HG03460 (cell line): Measurements from ENCODE around the gene NUP210L.

ENCODE experiments used
- ATAC-seq: cut with Tn5 transposase; IDR thresholded peaks from one replicate; pipeline ENCODE4 v1.9.1; 2021; ENCODE audit not compliant: unreplicated experiment

The NUP210L gene

DNA sequence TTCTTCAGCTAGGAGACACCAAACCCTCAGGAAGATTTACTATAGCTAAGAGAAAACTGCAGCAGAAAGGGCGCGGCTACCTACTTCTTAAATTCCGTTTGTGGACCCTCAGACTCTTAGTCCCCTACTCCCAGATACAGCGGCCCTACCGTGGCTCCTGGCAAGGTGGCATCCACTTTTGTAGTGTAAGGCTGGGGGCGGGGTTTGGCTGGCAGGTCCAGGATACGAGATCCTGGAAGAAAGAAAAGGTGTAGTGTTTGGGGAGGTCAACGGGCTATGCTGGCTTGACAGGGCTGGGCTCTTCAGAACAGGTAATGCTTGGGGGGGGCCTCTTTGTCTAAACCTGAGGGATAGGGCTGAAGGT lies 186.9 kb downstream of the NUP210L start:
- ATAC-seq: no peak

DNA sequence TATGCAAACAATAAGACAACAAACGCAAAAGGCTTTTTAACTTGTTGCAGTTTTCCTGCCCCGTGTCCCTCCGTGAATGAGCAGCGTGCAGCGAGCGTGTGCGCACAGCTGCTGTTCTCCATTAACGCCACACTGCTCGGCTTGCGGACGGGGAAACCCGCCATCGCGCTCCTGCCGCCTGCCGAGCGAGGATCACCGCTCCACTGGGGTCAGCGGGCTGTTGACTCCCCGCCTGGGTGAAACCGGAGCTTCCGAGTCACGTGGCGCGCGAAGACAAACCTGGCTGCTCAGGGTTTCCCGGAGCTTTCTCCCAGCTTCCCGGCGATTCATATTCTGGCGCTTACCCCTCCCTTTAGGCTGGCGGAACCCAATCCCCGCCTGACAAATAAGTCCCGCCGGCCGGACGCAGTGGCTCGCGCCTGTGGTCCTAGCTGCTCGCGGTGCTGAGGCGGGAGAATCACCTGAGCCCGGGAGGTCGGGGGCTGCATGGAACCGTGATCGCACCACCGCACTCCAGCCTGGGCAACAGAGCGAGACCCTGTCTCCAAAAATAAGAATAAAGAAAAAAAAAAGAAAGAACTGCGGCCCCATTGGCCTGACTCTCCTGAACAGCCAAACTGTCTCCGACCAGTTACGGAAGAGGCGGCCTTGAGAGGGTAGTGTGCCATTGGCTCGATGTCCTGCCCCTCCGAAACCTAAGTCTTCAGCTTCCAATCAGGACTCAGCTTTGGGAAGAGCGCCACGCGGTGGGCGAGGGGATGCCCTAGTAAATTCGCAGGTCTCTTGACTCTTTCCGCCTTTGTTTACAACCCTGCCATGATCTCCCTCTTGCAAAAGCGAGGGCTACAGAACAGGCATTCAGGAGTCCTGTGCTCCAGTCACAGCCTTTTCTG lies 187.5 kb downstream of the NUP210L start, which contains the start of gene CREB3L4:
Gene CREB3L4, plus strand, starts transcription at position 796 of the 893 bp plus-strand sequence. CDS start 624 bp downstream, outside the sequence.
- peak; percentile 72 for ATAC-seq

DNA sequence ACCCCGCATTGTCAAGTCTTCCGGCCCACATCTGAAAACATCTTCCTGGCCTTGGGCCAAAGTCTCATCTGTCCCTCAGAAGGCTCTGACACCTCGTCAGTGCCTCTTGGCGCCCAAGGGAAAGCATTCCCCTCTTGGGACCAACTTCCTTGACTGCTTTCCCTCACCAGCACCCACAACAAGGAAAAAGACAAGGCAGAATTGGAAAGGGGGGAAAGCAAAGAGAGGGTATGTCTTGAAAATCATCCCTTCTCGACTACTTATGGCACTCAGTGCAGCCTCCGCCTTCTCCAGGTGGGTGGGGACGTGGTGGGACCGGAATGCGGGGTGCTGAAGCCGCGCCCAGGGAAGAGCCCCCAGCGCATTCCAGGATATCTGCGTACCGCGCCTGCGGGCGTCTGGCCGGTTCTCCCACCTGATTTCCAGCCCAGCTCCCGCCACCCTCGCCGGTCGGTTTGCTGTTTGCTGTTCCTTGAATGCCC lies 191.0 kb downstream of the NUP210L start:
- ATAC-seq: no peak

DNA sequence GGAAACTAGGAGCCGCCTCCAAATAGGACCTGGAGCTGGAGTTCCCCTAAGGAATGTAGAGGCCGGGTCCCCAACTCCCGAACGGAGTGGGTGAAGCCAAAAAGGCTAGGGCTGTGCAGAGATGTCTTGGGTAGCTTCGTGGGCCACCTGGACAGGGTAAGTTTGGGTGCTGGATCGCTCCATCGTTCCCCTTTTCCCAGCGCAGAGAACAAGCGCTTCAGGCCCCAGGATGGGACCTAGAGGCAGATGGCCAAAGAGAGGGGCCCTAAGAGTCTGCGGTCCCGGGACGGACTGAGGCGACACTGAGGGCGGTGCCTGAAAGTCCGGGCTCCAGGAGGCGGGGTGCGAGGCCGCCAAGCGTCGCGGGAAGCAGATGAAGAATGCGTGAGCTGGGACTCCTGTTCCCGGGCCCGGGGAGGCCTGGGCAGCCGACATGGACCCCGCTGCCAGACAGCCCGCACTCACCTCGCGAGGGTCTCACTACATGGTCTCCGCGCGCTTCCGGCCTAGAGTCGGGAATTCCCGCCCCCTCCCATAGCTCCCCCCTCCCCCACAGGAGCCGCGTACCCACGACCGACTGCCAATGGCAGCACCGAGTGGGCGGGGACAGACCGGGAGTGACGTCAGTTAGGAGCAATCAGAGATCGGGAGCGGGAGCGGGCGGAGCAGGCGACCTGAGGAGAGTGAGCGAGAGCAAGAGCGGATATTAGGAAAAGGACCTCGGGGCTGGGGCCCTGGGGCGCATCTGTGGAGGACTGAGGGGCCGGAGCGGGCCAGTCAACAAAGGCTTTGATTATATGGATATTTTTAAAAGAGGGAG lies 191.6 kb downstream of the NUP210L start, which contains the start of gene SLC39A1:
Gene SLC39A1, minus strand, starts transcription at position 508 of the 820 bp plus-strand sequence. CDS start 822 bp downstream, outside the sequence.
- ATAC-seq: peak; percentile 51

DNA sequence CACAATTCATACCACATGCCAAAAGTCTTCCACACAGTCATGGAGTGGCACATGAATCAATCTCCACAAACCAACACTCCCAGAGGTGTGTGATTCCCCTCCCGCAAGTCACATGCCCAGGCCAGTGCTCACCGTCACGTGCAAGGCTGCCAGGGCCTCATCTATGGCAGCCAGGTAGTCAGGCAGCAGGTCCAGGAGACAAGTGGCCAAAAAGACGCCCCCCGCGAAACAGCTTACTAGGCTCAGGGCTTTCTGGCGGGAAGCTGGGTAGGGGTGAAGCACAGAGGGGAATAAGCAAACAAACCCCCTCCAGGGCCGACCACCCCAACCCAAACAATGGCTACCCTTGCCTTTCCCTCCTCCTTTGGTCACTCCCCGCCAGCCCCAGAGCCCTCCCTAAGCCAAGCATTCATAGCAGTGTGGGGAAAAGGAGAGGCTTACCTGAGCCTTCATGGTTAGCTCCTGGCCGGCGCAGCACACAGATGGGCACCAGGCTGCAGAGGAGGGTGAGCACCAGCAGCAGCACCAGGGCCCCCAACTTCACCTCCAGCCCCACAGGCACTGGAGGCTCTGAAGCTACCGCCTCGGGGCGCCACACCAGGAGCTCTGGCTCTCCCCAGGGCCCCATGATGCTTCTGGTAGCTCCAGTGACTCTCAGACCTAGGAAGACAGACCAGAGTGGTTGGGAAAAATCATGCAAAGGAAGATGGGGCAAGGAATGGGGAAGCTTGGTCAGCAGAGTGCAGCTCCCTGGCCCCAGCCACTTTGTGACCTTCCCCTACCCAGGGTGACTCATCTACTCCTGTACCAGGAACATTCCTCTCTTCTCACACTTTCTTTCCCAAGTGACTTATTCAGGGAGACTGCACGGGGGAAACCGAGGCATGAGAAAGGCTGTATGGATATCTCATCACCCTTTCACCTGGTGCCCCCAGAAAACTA lies 192.5 kb downstream of the NUP210L start:
- no peak for ATAC-seq

DNA sequence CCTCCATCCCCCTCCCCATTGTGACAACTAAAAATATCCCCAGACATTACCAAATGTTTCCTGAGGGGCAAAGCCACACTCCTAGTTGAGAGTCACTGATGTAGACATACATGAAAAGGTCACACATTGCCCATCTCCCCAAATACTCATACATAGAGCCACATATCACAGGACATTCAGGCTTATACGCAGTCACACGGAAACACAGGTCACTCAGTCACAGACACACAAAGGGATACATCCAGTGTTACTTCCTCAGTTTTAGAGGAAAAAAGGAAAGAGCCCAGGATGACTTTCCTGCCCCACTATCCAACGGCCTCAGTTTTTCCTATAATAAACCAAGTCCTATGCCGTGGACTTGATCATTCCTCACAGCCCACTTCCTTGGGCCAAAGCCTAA lies 193.5 kb downstream of the NUP210L start:
- ATAC-seq: no peak

DNA sequence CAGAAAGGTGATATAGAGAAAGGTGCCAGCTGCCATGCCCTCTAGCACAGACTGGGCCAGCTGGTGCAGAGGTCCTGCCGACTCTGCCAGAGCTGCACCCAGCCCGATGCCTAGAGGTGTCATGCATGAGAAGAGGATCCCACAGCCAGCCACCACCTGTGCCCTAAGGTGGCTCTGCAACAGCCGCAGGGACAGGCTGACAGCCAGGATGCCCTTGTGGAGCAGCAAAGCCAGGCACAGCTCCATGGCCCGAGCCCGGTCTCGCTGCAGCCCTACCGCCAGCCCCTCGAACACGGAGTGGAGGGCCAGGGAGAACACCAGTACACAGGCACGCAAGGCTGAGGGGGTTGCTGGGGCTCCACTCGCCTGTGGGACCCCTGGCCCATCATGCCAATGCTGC lies 194.7 kb downstream of the NUP210L start:
- ATAC-seq: no peak

DNA sequence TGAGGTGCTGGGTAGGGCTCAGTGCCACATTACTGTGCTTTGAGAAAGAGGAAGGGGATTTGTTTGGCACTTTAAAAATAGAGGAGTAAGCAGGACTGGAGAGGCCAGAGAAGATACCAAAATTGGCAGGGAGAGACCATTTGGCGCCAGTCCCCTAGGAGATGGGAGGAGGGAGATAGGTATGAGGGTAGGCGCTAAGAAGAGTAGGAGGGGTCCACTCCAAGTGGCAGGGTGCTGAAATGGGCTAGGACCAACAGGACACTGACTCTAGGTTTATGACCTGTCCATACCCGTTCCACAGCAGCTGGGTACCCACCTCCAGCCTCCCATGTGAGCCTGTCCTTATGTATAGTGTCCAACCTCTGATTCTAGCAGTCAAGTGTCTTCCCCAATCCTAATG lies 195.4 kb downstream of the NUP210L start:
- no peak for ATAC-seq

DNA sequence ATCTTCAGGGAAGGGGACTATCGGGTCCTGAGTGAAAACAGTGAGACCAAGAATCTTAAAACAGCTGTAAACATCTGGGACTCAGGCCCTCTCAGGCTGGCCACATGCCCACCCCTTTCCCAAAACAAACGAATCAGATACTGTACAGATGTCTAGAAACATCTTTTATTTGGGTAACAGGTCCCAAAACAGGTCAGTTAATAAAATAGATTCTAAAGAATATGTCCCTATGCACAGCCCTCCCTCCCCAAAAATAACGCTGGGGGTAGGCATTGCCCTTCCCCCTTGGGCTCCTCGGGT lies 196.0 kb downstream of the NUP210L start:
- no peak for ATAC-seq

DNA sequence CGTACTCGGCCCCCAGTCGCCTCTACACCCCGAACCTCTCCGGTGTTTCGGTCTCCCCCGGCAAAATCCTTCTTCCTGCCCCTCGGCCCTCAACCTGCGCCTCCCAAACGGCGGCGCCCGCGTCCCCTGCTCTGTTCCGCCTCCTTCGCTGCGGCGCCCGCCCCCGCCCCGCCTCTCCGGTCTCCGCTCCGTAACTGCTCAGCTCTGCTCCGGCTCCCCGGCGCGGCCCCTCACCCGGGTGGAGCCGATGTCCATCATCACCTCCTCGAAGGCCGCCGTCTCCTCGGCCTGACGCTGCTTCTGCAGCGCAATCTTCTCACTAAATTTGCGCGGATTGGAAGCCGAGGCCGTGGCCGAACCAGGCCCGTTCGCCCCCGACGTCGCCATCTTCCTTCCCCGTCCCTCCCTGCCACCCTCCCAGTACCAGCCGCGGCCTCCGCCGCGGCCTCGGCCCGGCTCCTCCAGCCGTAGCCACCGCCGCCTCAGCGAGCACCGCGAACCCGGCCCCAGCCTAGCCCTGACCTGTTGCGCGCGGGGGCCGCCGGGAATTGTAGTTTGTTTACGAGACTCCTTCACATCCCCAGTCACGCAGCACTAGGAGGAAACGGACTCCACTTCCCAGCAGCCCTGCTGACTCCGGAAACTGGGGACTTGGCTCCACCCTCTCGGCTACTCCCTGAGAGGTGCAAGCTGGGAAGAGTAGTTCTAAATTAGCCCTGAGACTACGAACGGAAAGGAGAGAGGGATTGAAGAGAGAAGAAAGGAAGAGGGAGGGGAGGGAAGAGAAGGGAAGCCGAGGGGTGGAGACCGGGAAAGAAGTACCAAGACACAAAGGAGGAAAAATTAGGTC lies 196.5 kb downstream of the NUP210L start, which contains the start of gene CRTC2:
Gene CRTC2, minus strand, starts transcription at position 502 of the 850 bp plus-strand sequence. Its CDS starts 115 bp downstream, at position 387.
- peak; percentile 70 for ATAC-seq

DNA sequence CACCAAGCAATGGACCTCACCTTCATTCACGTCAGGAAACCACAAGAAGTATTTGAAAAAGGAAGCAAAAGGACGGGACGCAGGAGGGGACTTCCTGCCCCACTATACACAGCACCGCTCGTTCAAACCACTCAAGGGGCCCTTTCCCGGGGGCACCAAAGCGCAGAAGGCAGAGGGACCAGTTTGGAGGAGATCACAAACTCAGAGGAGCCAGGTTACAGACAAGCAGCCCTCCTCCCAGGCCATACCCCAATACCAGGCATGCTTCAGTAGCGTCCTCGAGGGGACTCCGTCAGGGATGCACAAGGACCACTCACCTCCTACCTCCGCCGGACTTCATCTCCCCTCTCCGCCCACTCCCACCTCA lies 197.1 kb downstream of the NUP210L start:
- peak; percentile 28 for ATAC-seq

DNA sequence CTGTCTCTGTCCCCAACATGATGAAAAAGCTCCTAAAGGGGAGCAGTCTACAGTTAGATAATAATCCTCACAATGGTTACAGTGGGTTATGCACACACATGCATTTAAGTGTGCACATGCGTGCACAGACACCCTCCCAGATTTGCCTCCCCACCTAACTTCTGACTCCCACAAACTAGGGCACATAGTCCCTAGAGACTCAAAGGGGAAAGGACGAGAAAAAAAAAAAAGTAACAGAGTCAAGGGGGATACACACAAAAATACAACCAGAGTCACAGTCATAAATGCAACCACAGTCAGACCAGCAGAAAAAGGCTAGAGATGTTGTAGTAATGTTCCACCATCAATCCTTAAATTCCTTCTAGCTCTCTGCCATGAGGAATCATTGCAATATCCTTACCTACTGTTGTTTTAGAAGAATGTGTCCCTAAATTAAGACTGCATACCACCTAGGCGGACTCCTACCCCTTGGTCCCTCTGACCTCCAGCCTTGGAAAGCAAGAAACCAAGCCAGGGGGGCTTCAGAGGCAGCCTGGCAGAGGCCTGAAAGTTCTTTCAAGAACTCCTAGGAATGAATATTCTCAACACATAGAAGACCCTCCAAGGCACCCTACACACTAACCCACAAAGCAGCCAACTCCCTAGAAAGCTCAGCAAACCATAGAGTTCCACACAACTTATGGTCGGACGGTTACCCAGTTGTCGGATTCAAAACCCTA lies 197.7 kb downstream of the NUP210L start:
- ATAC-seq: no peak

DNA sequence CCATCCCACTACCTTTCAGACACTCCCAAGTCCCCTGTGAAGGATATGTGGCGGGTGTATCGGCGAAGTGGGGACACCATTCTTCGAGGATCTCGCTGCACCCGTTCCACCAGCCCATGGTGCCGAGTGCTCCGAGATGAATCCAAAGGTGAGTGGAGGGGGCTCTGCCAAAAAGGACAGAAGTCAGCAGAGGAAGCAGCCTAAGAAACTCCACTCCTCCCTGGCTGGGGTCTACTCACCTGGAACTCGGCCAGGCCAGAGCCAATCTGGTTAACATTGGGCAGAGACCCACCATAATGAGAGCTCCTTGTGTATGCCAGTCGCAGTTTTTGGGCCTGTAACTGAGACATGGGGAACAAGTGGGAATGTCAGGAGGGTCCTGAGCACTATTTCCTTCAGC lies 200.0 kb downstream of the NUP210L start:
- no peak for ATAC-seq

DNA sequence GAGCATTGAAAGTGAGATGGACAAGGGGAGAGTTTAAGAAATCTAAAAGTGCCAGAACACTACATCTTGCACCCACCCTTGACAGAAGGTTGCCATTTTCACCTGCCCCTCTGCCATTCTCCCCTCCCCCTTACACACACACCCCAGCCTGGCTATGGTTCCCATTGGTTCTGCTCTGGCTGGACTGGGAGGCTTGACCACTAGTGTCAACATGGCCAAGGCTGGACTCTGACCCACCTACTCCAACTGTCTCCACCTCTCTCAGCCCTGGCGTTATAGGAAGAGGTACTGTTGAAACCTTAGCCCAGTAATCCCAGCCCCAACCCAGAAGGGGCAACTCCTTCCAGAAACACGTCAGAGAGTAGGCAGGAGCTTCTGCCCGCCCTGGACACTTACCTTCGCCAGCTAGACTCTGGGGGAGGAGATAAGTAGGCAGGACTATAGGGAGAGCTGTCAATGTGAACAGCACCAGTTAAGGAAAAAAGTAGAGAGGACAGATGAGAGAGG lies 201.0 kb downstream of the NUP210L start:
- no peak for ATAC-seq

DNA sequence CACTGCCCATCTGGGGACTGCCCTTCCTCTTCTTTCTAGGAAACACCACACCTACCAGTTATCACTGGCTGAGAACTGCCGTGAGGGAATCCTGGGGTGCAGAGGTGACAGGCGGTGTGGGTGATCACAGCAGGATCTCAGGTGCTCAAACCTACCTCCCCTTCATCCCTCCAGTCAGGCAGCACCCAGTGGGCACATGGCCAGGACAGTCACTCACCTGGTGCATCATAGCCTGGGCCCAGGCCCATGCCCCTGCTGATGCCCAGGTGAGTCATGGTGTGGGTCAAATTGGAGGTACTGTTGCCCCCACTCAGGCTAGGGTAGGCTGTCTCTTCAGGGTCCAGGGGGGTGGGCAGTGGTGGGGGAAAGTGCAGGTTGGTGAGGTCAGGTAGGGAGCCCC lies 203.1 kb downstream of the NUP210L start:
- ATAC-seq: no peak

DNA sequence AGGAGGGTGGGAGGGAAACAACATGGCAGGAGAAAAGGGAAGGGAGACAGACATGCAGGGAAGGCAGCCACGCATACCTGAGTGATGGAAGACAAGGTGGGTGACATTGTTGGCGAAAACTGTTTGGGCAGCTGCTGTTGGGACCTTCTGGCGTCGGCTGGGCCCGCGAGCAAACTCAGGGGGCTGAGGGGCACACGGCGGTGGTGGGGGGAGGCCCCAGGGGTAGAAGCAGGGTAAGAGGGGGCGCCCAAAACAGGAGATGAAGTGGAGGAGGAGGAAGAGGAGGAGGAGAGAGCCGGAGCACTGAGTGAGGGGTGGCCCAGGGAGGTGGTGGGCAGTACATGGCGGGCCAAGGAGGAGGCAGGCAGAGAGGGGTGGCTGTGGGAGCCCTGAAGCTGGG lies 203.7 kb downstream of the NUP210L start:
- no peak for ATAC-seq

DNA sequence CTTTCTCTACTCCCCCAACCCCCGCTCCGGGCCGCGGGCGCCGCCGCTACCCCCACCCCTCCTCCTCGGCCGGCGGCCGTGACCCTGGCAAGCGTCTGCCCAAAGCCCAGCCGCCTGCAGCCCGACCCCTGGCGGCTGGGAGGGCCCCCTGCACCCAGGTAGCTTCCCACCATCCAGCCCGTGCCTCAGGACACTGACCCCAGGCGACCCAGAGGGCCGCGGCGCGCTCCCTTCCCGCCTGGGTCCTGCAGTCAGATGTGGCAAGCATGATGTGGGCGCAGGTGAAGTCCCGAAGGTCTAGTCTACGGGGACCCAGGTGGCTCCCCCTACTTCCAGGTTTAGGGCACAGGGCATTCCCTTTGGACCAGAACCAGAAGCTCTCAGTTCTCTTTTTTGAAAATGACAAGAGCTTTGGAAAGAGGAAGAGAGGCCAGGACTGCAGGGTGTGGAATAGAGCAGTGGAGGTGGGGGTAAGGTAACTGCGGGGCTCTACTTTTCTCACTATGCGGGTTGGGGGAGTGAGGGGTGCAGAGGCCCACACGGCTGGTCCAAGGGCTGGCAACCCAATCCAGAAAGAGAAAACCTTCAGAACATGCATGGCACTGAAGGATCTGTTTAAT lies 208.1 kb downstream of the NUP210L start, which contains the start of gene DENND4B:
Gene DENND4B, minus strand, starts transcription at position 97 of the 620 bp plus-strand sequence. CDS start 2,344 bp downstream, outside the sequence.
- peak; percentile 56 for ATAC-seq
